Suprapubic skin (tissue), 4 donors: ENCODE results near the gene ERBB4.

ENCODE experiments used
- CTCF ChIP-seq, 2 donors: fragments of 200-600 bp in 1 of 2; fragments of 450-650 bp in 1 of 2; sonication (generic) in 1 of 2; IDR thresholded peaks; one replicate each; pipeline ENCODE4 v1.5.1; 2016 to 2019; ENCODE audit warnings: antibody characterized with exemption in 2 of 2, mild to moderate bottlenecking in 1 of 2, moderate library complexity in 1 of 2
- EP300 ChIP-seq: sonication (generic); formaldehyde crosslinking; IDR thresholded peaks from one replicate; pipeline ENCODE4 v1.6.1; 2017; ENCODE audit warnings: antibody characterized with exemption
- POLR2A ChIP-seq, 2 donors: fragments of 450-650 bp; IDR thresholded peaks; one replicate each; pipeline ENCODE4 v1.6.1; 2017; ENCODE audit warnings: antibody characterized with exemption in 2 of 2, mild to moderate bottlenecking in 2 of 2, moderate library complexity in 2 of 2
- POLR2AphosphoS5 ChIP-seq, 3 donors: sonication (generic); formaldehyde crosslinking; IDR thresholded peaks; one replicate each; pipeline ENCODE4 v1.6.1; 2017; ENCODE audit warnings: antibody characterized with exemption in 3 of 3

- no peak for TF ChIP-seq CTCF (IDR thresholded peaks at IDR 0.05)
- no peak for TF ChIP-seq EP300
- no peak for TF ChIP-seq POLR2AphosphoS5 (IDR thresholded peaks at IDR 0.05)
- no peak for TF ChIP-seq POLR2A (IDR thresholded peaks at IDR 0.05)
Observed at GRCh38 chr2:211709389-211709788, 829.2 kb downstream of the ERBB4 start.
